HUDEP-2 (cell line): ENCODE data around the gene CKM.
A peak's percentile ranks its signal among the peaks of the same experiment; 100 is the strongest.

Experiments used
- DNase-seq, 76 experiments: peaks; one replicate each; lab custom pipeline; 2025; ENCODE audit not compliant: unreplicated experiment in 76 of 76; lab: John Stamatoyannopoulos, UW

Gene CKM

DNA sequence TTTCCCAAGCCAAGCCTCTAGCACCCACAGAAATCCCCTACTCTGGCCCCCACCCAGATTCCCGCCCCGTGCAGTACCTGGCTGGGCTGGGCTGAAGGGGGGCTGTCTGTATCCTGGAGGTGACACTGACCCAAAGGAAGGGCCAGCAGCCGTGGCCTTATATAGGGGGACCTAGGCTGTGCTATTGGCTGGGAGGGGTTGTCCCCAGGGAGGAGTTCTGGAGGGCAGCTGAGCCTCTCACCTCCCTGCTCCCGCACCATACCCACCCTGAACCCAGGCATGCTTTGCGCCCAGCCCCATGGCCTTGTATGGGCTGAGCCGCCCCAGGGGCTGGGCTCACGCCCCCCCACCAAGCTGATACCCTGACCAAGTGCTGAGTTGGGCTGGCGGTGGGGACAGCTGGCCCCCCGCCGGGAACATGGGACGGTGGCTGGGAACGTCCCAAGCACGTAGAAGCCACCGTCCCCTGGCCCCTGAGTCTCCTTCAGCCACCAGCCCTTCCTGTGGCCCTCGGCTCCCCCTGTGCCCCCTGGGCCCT is at the start of gene CKM:
TSS of gene CKM (minus strand) at position 132 of the 538 bp plus-strand sequence. CDS start 3,162 bp downstream, outside the sequence.
- no peak for DNase-seq

- DNase-seq: peak; percentile 77 to 100 (median 100)
Observed at GRCh38 chr19:45370410-45371204, 47.9 kb upstream of the CKM start, which contains the start of gene ERCC2. Gene ERCC2, minus strand, starts transcription at chr19:45370573. Its CDS starts 33 bp downstream, at chr19:45370540.

DNA sequence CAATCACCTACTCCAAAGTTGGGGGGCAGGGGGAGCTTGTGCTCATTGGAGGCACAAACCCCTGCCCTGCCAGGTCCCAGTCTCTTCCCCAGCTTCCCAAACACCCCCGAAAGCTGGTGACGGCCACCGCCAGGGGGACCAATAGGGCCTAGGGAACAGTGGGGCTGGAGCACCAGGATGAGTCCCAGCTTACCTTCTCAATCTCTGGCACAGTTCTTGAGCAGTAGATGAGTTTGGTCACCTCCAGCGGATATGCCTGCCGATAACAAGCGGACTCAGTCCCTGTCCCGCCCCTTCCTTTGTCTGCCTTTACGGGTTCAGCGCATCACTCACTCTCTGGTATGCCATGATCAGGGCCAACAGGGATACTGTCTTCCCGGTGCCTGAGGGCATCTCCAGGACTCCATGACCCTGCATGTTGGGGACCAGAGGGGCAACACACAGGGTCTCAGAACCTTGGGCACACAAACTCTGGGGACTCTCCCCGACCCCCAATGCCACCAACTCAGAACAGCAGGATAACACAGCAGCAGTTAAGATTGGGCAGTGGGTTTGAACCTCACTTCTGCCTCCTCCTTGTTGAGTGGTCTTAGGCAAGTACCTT is 46.2 kb upstream of the CKM start:
- no peak for DNase-seq

DNA sequence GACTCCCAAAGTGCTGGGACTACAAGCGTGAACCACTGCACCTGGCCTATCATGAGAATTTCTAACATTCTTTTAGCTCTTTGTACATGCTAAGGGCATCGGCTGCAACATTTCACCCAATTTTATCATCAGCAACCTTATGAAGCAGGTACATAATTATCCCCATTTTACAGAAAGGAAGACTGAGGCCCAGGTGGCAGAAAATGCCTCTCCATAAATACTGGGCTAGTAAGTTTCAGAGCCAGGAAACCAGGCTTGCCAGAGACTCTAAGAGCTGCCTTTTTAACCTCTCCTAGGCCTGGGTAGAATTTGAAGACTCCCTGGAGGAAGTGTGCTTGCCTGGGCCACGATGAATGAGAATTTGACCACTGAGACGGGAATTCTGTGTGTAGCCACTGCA is 45.5 kb upstream of the CKM start:
- DNase-seq: no peak

GRCh38 chr19:45364696-45365095 is 42.0 kb upstream of the CKM start:
- no peak for DNase-seq

DNA sequence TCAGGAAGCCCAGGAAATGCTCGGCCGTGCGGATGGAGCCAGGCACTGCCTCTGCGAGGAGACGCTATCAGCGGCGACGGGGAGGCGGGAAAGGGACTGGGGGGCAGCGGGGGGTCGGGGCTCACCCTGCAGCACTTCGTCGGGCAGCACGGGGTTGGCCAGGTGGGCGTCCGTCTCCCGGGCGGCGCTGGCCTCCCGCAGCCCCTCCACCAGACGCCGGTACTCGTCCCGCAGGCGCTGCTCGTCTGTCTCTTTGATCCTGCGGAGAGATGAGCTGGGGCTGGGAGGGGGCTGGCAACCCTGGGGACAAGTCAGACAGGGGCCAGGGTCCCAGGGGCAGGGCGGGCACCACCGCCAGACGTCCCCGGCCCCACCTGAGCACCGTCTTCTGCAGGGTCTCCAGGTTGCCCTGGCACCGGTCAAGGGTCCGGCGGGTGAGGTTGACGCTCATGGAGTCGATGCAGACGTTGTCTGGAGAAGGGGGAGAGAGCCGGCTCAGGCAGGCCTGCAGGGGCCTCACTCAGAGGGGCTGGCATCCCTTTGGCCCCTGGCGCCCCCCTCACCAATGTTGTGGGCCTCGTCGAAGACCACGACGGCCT is 41.3 kb upstream of the CKM start:
- DNase-seq: no peak

DNA sequence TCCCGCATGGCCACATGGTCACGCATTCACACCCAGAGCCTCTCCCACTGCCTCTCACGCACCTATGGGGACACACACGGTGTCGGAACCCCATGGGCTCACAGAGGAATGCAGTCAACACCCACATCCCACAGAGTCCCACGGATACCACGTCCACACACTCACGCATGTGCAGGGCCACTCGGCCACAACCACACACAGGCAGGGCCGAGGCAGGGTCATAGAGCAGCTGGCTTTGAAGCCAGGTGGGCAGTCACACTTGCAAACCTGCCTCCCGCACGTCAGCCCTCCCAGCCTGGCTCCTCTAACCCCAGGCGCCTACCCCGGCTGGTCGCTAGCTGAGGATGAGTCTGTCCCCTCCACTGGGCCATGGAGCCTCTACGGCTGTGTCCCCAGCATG is 39.6 kb upstream of the CKM start:
- DNase-seq: no peak

DNA sequence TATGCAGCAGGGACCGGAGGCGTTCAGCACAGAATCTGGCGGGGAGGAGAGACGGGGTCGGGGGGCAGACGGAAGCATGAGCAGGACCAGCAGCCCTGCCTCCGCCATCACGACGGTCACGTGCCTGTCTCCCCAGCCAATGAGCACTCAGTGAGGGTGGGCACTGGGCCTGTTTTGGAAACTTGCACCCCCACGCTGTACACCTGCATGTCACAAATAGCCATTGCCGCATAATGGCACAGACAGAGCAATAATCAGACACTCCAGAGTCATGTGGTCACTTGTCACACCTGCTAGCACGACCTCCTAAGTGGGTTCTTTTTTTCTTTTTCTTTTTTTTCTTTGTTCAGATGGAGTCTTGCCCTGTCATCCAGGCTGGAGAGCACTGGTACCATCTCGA is 38.9 kb upstream of the CKM start:
- no peak for DNase-seq

DNA sequence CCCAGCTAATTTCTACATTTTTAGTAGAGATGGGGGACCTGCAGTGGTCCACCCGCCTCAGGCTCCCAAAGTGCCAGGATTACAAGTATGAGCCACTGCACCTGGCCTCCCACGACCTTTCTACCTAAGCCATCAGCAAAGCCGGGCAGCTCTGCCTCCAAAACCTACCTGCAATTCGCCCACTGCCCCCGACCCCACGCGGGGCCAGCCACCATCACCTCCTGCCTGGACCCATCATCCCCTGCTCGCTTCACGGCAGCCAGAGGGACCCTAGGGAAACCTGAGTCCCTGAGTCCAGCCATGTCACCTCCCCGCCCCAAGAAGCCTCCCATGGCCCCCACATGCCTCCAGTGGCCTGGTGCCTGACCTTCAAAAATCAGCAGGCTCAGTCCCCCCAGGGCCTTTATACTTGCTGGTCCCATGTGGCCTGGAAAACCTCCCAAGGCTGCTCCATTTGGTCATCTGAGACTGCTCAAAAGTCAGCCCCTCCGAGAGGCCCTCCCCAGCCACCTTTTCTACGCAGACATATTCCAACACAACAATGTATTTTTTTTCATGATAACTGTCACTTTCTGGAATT is 35.6 kb upstream of the CKM start:
- DNase-seq: no peak

GRCh38 chr19:45357445-45357783 is 34.7 kb upstream of the CKM start:
- DNase-seq: no peak

- peak in 5 of 76 experiments; percentile 6 to 22 (median 16) for DNase-seq
Observed at GRCh38 chr19:45356760-45357444, 34.2 kb upstream of the CKM start.

GRCh38 chr19:45355910-45356309 is 33.2 kb upstream of the CKM start:
- DNase-seq: no peak

- no peak for DNase-seq
Observed at GRCh38 chr19:45355402-45355801, 32.7 kb upstream of the CKM start.

DNA sequence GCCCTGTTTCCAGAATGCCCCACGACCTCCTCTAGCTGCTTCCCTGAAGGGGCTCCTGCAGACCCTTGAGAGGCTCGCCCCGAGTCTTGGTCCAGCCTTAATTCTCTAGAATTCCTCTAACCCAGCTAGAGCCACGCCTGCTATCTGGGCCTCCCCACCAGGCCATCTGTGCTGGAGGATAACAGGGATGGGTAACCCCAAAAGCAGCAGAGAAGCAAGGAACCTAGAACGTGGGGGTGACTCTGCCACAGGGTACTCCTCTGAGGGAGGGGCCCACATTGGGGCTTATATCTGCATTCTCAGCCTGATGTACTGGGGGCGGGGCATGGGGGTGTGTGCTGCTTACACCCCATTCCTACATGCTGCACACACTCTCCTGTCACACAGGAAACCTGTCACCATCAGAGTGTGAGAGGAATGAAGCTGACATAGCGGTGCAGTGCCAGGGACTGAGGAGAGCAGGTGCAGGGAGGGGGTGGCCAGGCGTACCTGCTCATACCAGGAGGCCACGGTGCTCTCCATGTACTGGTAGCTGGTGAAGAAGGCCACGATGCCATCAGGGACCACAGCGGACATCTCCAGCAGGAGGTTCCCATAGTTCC is 31.7 kb upstream of the CKM start:
- peak in 19 of 76 experiments; percentile 18 to 73 (median 34) for DNase-seq

GRCh38 chr19:45352914-45353796 is 30.5 kb upstream of the CKM start:
- DNase-seq: no peak

DNA sequence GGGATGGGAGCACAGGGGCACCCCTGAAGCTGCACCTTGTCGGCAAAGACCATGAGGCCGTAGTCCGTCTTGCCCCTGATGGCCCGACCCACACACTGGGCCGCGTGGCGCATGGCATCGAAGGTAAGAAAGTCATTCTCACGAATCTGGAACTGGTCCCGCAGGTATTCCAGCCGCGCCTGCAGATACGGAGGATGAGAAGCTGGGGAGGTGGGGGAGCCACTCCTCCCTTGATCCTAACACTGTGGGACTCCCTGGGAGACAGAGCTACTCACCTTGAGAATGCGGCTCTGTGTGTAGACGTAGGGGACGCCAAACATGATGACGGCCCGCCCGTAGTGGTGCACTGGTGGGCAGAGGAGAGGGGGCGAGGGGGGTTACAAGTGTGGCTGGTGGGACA is 29.8 kb upstream of the CKM start:
- DNase-seq: no peak

DNA sequence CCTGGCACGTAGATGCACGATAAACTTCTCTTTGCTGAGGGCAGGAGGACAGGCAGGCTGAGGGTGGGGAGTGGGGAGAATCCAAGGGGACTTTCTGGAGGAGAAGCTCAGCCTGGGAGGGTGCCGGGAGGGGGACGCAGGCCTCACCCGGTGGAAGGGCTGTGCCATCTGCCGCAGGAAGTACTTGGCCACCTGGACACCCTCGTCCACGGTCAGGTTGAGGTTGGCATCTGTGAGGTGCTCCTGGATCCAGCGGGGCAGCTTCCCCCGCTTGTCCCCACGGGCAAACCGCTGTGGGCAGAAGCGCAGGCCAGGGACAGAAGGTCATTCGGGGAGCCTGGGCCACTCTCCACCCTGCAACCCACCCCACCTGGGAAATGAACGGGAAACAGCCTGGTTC is 29.4 kb upstream of the CKM start:
- DNase-seq: no peak

DNA sequence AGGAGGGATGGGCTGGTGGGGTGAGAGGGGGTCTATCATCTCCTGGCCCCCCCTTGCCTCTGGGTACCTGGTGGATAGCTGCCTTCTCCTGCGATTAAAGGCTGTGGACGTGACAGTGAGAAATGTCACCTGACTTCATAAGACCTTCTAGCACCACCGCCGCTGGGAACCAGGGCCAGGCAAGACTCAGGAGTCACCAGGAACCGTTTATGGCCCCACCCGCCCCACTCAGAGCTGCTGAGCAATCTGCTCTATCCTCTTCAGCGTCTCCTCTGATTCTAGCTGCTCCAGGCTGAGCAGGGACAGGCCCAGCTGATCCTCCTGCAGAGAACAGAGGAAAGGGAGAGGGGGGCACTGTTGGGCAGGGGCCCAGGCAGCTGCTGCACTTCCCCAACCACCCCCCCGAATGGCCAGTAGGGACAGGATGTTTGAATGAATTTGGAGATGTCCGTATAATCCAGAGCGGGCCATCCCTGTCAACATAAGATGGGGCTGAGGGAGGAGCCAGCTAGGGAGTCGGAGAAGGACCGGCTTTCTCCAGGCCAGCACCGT is 28.8 kb upstream of the CKM start:
- DNase-seq: no peak

DNA sequence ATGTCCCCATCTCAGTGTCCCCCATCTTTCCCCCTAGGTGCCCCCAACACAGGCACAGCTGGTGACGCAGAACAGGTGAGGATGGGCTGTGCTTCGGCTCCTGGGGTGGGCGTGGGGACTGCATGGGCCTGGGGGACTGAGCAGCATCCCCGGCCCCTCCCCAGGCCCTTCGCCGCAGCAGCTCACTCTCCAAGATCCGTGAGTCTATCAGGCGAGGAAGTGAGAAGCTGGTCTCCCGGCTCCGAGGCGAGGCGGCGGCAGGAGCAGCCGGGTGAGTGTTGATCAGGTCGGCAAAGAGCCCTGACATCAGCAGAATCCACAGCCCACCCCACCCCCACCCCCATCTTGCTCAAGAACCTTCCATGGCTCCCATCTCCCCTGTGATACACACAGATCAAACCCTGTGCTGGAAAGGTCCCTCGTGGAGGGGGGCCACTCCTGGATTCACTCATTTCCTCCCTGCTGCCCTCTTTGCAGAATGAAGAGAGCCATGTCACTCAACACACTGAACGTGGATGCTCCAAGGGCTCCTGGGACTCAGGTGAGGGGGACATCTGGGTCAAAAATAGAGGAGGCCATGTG is 27.9 kb upstream of the CKM start:
- DNase-seq: no peak
